Mononuclear cell (primary cell): ENCODE data around the gene HDAC8. TPM values are rescaled to one million over a fixed set of nuclear protein-coding genes. Genes with fewer than 3 reads are reported as not detected.

Source experiments
- H3K27me3 ChIP-seq: 2 replicates; pipeline ENCODE4 v1.6.0; 2011; ENCODE audit warnings: low read length, control low read depth; ENCODE audit not compliant: insufficient read depth
- H3K4me1 ChIP-seq: 2 replicates; pipeline ENCODE4 v1.5.1; 2011; ENCODE audit warnings: mild to moderate bottlenecking, low read length, control low read depth; ENCODE audit not compliant: insufficient read depth
- H3K4me3 ChIP-seq: 2 replicates; pipeline ENCODE4 v1.5.1; 2011; ENCODE audit warnings: mild to moderate bottlenecking, low read length, moderate library complexity
- H3K9me3 ChIP-seq: 2 replicates; pipeline ENCODE4 v1.5.1; 2011; ENCODE audit warnings: low read depth, mild to moderate bottlenecking, control low read depth, low read length
- total RNA-seq: library from RNA; depleted of rRNA; stranded (reverse); fragments of >200 nt; gene quantifications from one replicate; pipeline ENCODE4 v1.2.3, GENCODE V29; 2012

HDAC8 gene
- total RNA-seq, 1 donor, result 6.7 TPM

- Histone ChIP-seq H3K4me1 (no peaks in the 10 kb centered on the region), H3K4me3 (no peak overlapping the region), H3K9me3 (no peaks in the 10 kb centered on the region), H3K27me3 (no peaks in the 10 kb centered on the region)
These were observed 93.0 kb downstream of the HDAC8 start for GRCh38 chrX:72479324-72480274.

GRCh38 chrX:72478853-72479252 is 93.8 kb downstream of the HDAC8 start:
- Histone ChIP-seq H3K27me3 (no peaks in the 10 kb centered on the region), H3K9me3 (no peaks in the 10 kb centered on the region), H3K4me1 (no peaks in the 10 kb centered on the region), H3K4me3 (no peak overlapping the region)

GRCh38 chrX:72478351-72478750 is 94.3 kb downstream of the HDAC8 start:
- no peak overlapping the region for H3K4me3 ChIP-seq
- no peaks in the 10 kb centered on the region for H3K9me3 ChIP-seq
- H3K4me1 ChIP-seq, result no peaks in the 10 kb centered on the region
- no peaks in the 10 kb centered on the region for H3K27me3 ChIP-seq

GRCh38 chrX:72477781-72478181 is 94.9 kb downstream of the HDAC8 start:
- Histone ChIP-seq H3K9me3 (no peaks in the 10 kb centered on the region), H3K4me3 (no peak overlapping the region), H3K4me1 (no peaks in the 10 kb centered on the region), H3K27me3 (no peaks in the 10 kb centered on the region)

GRCh38 chrX:72477376-72477775 is 95.3 kb downstream of the HDAC8 start:
- H3K9me3 ChIP-seq, result no peaks in the 10 kb centered on the region
- H3K27me3 ChIP-seq, result no peaks in the 10 kb centered on the region
- no peaks in the 10 kb centered on the region for H3K4me1 ChIP-seq
- H3K4me3 ChIP-seq, result no peak overlapping the region

GRCh38 chrX:72475952-72476668 is 96.5 kb downstream of the HDAC8 start:
- no peak overlapping the region for H3K4me3 ChIP-seq
- H3K27me3 ChIP-seq, result no peaks in the 10 kb centered on the region
- H3K9me3 ChIP-seq, result no peaks in the 10 kb centered on the region
- H3K4me1 ChIP-seq, result no peaks in the 10 kb centered on the region

- Histone ChIP-seq H3K9me3 (no peaks in the 10 kb centered on the region), H3K27me3 (no peaks in the 10 kb centered on the region), H3K4me1 (no peaks in the 10 kb centered on the region), H3K4me3 (no peak overlapping the region)
These were observed 97.3 kb downstream of the HDAC8 start for GRCh38 chrX:72475338-72475737.

- H3K4me3 ChIP-seq, result no peak overlapping the region
- no peaks in the 10 kb centered on the region for H3K27me3 ChIP-seq
- H3K4me1 ChIP-seq, result no peaks in the 10 kb centered on the region
- H3K9me3 ChIP-seq, result no peaks in the 10 kb centered on the region
These were observed 102.0 kb downstream of the HDAC8 start for GRCh38 chrX:72470532-72471223.

GRCh38 chrX:72470117-72470516 is 102.5 kb downstream of the HDAC8 start:
- Histone ChIP-seq H3K4me1 (no peaks in the 10 kb centered on the region), H3K9me3 (no peaks in the 10 kb centered on the region), H3K27me3 (no peaks in the 10 kb centered on the region), H3K4me3 (no peak overlapping the region)

GRCh38 chrX:72468607-72469006 is 104.0 kb downstream of the HDAC8 start:
- H3K4me1 ChIP-seq, result no peaks in the 10 kb centered on the region

GRCh38 chrX:72467135-72467534 is 105.5 kb downstream of the HDAC8 start:
- H3K4me3 ChIP-seq, result no peak overlapping the region
- no peaks in the 10 kb centered on the region for H3K4me1 ChIP-seq
- H3K9me3 ChIP-seq, result no peaks in the 10 kb centered on the region
- H3K27me3 ChIP-seq, result no peaks in the 10 kb centered on the region

More at GRCh38 chrX:72468607-72469006, 104.0 kb downstream of the HDAC8 start:
- Histone ChIP-seq H3K9me3 (no peaks in the 10 kb centered on the region), H3K27me3 (no peaks in the 10 kb centered on the region), H3K4me3 (no peak overlapping the region)

GRCh38 chrX:72466493-72466892 is 106.2 kb downstream of the HDAC8 start:
- Histone ChIP-seq H3K9me3 (no peaks in the 10 kb centered on the region), H3K4me1 (no peaks in the 10 kb centered on the region), H3K27me3 (no peaks in the 10 kb centered on the region), H3K4me3 (no peak overlapping the region)

GRCh38 chrX:72465889-72466288 is 106.8 kb downstream of the HDAC8 start:
- H3K9me3 ChIP-seq, result no peaks in the 10 kb centered on the region
- no peak overlapping the region for H3K4me3 ChIP-seq
- no peaks in the 10 kb centered on the region for H3K4me1 ChIP-seq
- H3K27me3 ChIP-seq, result no peaks in the 10 kb centered on the region

GRCh38 chrX:72461766-72462165 is 110.9 kb downstream of the HDAC8 start:
- no peaks in the 10 kb centered on the region for H3K9me3 ChIP-seq
- no peaks in the 10 kb centered on the region for H3K4me1 ChIP-seq
- H3K27me3 ChIP-seq, result no peaks in the 10 kb centered on the region
- no peak overlapping the region for H3K4me3 ChIP-seq

- H3K9me3 ChIP-seq, result no peaks in the 10 kb centered on the region
- no peak overlapping the region for H3K4me3 ChIP-seq
- no peaks in the 10 kb centered on the region for H3K4me1 ChIP-seq
- no peaks in the 10 kb centered on the region for H3K27me3 ChIP-seq
These were observed 111.4 kb downstream of the HDAC8 start for GRCh38 chrX:72461288-72461687.
